ENCODE data around the gene PNLIPRP3.

DNA sequence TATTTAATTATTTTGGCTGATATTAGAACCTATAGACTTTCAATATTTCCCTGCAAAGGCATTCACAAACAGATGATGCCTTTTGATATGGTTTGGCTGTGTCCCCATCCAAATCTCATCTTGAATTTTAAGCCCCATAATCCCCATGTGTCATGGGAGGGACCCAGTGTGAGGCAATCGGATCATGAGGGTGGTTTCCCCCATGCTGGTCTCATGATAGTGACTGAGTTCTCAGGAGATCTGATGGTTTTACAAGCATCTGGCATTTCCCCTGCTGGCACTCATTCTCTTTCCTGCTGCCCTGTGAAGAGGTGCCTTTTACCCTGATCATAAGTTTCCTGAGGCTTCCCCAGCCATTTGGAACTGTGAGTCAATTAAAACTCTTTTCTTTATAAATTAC lies 9.3 kb upstream of the PNLIPRP3 start:
- TF ChIP-seq, protein P1, sequence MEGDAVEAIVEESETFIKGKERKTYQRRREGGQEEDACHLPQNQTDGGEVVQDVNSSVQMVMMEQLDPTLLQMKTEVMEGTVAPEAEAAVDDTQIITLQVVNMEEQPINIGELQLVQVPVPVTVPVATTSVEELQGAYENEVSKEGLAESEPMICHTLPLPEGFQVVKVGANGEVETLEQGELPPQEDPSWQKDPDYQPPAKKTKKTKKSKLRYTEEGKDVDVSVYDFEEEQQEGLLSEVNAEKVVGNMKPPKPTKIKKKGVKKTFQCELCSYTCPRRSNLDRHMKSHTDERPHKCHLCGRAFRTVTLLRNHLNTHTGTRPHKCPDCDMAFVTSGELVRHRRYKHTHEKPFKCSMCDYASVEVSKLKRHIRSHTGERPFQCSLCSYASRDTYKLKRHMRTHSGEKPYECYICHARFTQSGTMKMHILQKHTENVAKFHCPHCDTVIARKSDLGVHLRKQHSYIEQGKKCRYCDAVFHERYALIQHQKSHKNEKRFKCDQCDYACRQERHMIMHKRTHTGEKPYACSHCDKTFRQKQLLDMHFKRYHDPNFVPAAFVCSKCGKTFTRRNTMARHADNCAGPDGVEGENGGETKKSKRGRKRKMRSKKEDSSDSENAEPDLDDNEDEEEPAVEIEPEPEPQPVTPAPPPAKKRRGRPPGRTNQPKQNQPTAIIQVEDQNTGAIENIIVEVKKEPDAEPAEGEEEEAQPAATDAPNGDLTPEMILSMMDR (conservative IDR thresholded peaks at IDR 0.05; ENCODE audit: low read length): no peak
- TF ChIP-seq EZH2phosphoT487 (IDR thresholded peaks at IDR 0.05; ENCODE audit: borderline replicate concordance): no peak
